ENCODE results near the gene CRISPLD2. TPM values are rescaled to one million over a fixed set of nuclear protein-coding genes. Genes with fewer than 3 reads are reported as not detected.

The CRISPLD2 gene, protein sequence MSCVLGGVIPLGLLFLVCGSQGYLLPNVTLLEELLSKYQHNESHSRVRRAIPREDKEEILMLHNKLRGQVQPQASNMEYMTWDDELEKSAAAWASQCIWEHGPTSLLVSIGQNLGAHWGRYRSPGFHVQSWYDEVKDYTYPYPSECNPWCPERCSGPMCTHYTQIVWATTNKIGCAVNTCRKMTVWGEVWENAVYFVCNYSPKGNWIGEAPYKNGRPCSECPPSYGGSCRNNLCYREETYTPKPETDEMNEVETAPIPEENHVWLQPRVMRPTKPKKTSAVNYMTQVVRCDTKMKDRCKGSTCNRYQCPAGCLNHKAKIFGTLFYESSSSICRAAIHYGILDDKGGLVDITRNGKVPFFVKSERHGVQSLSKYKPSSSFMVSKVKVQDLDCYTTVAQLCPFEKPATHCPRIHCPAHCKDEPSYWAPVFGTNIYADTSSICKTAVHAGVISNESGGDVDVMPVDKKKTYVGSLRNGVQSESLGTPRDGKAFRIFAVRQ
- total RNA-seq, result 3.3 and 3.5 TPM in 2 replicates
- long read RNA-seq, full-length matches to known transcripts, result 3 of 3 reads
- long read RNA-seq, partial matches to known transcripts, result 0 of 3 reads
- long read RNA-seq, other reads (novel, unspliced or antisense), result 0 of 3 reads

GRCh38 chr16:84819644-84820304 lies at the start of gene CRISPLD2:
Gene CRISPLD2, plus strand, starts transcription at chr16:84819985. Its CDS starts 18,511 bp downstream, at chr16:84838496.
- no peaks in the 10 kb centered on the region for H3K9me3 Mint-ChIP-seq (ENCODE audit: unreplicated experiment)
- H3K4me3 Mint-ChIP-seq (ENCODE audit: unreplicated experiment), result peak within 1 kb of the TSS; percentile 75
- H3K4me1 Mint-ChIP-seq (ENCODE audit: unreplicated experiment), result peaks cover 17% of the 10 kb centered on the region
- TF ChIP-seq, protein P1, sequence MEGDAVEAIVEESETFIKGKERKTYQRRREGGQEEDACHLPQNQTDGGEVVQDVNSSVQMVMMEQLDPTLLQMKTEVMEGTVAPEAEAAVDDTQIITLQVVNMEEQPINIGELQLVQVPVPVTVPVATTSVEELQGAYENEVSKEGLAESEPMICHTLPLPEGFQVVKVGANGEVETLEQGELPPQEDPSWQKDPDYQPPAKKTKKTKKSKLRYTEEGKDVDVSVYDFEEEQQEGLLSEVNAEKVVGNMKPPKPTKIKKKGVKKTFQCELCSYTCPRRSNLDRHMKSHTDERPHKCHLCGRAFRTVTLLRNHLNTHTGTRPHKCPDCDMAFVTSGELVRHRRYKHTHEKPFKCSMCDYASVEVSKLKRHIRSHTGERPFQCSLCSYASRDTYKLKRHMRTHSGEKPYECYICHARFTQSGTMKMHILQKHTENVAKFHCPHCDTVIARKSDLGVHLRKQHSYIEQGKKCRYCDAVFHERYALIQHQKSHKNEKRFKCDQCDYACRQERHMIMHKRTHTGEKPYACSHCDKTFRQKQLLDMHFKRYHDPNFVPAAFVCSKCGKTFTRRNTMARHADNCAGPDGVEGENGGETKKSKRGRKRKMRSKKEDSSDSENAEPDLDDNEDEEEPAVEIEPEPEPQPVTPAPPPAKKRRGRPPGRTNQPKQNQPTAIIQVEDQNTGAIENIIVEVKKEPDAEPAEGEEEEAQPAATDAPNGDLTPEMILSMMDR (IDR thresholded peaks at IDR 0.05), result no peak
- DNase-seq (ENCODE audit: extremely low spot score, unreplicated experiment), result peak; percentile 94
- no peaks in the 10 kb centered on the region for H3K36me3 Mint-ChIP-seq (ENCODE audit: unreplicated experiment)
- H3K27ac Mint-ChIP-seq (ENCODE audit: unreplicated experiment), result no peak within 1 kb of the TSS
- peaks cover 3% of the 10 kb centered on the region for H3K27me3 Mint-ChIP-seq (ENCODE audit: unreplicated experiment)

DNA sequence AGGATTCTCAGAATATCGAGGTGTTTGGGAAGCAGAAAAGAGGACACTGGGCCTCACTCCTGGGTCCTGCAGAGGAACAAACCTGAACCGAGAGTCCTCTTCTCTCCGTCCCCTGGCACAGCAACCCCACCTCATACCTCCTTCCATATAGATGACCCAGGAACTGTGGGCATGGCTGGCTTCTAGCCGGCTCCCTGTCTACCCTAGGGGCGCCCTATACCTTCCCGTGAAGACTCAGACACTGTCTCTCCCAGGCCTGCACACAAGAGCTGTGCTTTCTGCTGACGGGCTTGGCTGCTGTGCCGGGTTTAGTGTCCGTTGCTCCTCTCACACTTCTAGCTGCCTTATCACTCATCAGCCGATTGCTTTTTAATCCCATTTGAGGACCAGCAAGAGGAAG lies 46.5 kb upstream of the CRISPLD2 start:
- Mint-ChIP-seq H3K4me1 (ENCODE audit: unreplicated experiment) (peaks cover 5% of the 10 kb centered on the region), H3K36me3 (ENCODE audit: unreplicated experiment) (peaks cover 46% of the 10 kb centered on the region), H3K9me3 (ENCODE audit: unreplicated experiment) (no peaks in the 10 kb centered on the region), H3K4me3 (ENCODE audit: unreplicated experiment) (no peak overlapping the region), H3K27ac (ENCODE audit: unreplicated experiment) (no peak overlapping the region), H3K27me3 (ENCODE audit: unreplicated experiment) (no peaks in the 10 kb centered on the region)
- no peak for DNase-seq (ENCODE audit: extremely low spot score, unreplicated experiment)
- TF ChIP-seq, protein P1 (IDR thresholded peaks at IDR 0.05), result no peak

DNA sequence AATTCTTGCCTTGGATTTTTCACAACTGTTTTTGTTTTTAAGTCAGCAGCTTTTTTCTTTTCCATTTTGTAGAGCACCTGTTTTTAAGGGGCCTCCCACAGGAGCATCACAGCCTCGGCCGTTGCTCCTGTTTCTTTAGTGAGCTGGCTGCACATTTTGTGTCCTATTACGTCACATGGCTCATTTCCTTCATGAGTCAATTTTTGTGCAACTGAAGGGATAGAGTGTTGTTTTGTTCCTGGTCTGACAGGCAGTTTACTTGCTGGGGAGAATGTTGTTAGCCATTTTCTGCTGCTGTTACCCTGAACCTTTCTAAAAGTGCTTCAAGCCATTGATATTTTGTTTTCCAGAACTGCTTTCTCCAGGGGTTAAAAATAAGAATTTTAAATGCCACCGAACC lies 45.0 kb upstream of the CRISPLD2 start:
- H3K4me1 Mint-ChIP-seq (ENCODE audit: unreplicated experiment), result peaks cover 3% of the 10 kb centered on the region
- DNase-seq (ENCODE audit: extremely low spot score, unreplicated experiment), result no peak
- H3K9me3 Mint-ChIP-seq (ENCODE audit: unreplicated experiment), result no peaks in the 10 kb centered on the region
- H3K36me3 Mint-ChIP-seq (ENCODE audit: unreplicated experiment), result peaks cover 46% of the 10 kb centered on the region
- H3K27me3 Mint-ChIP-seq (ENCODE audit: unreplicated experiment), result no peaks in the 10 kb centered on the region
- H3K4me3 Mint-ChIP-seq (ENCODE audit: unreplicated experiment), result no peak overlapping the region
- no peak overlapping the region for H3K27ac Mint-ChIP-seq (ENCODE audit: unreplicated experiment)
- TF ChIP-seq, protein P1 (IDR thresholded peaks at IDR 0.05), result no peak

GRCh38 chr16:84775262-84775810 lies 44.4 kb upstream of the CRISPLD2 start:
- Mint-ChIP-seq H3K9me3 (ENCODE audit: unreplicated experiment) (no peaks in the 10 kb centered on the region), H3K27ac (ENCODE audit: unreplicated experiment) (no peak overlapping the region), H3K36me3 (ENCODE audit: unreplicated experiment) (peaks cover 50% of the 10 kb centered on the region)

More at GRCh38 chr16:84775262-84775810, 44.4 kb upstream of the CRISPLD2 start:
- H3K27me3 Mint-ChIP-seq (ENCODE audit: unreplicated experiment), result no peaks in the 10 kb centered on the region
- peaks cover 3% of the 10 kb centered on the region for H3K4me1 Mint-ChIP-seq (ENCODE audit: unreplicated experiment)
- no peak overlapping the region for H3K4me3 Mint-ChIP-seq (ENCODE audit: unreplicated experiment)
- TF ChIP-seq, protein P1 (IDR thresholded peaks at IDR 0.05), result no peak
- DNase-seq (ENCODE audit: extremely low spot score, unreplicated experiment), result no peak

All from osteocyte (in vitro differentiated cells).